CD1c-positive myeloid dendritic cell (primary cell): ENCODE results near the gene LGR6.
A peak's percentile ranks its signal among the peaks of the same experiment; 100 is the strongest.
"Not testable (repeated sequence)": the region's sequence is repeated elsewhere in the genome, so short reads cannot be mapped to it uniquely, and the experiment has no call there.

Experiments used
- DNase-seq: peaks from one replicate; pipeline ENCODE4 v3.0.0-alpha.2; 2016; ENCODE audit errors: extremely low spot score

The LGR6 gene

GRCh38 chr1:202223121-202223860 lies 29.7 kb downstream of the LGR6 start:
- no peak for DNase-seq

- DNase-seq: no peak
These were observed 30.9 kb downstream of the LGR6 start for GRCh38 chr1:202224453-202224852.

GRCh38 chr1:202225131-202225530 lies 31.5 kb downstream of the LGR6 start:
- no peak for DNase-seq

GRCh38 chr1:202227053-202227672 lies 33.6 kb downstream of the LGR6 start:
- no peak for DNase-seq

GRCh38 chr1:202227997-202228401 lies 34.4 kb downstream of the LGR6 start:
- DNase-seq: no peak

GRCh38 chr1:202228484-202229122 lies 35.0 kb downstream of the LGR6 start:
- no peak for DNase-seq

- DNase-seq: no peak
These were observed 35.8 kb downstream of the LGR6 start for GRCh38 chr1:202229376-202229775.

GRCh38 chr1:202230061-202230938 lies 36.7 kb downstream of the LGR6 start:
- no peak for DNase-seq

- DNase-seq: no peak
These were observed 37.5 kb downstream of the LGR6 start for GRCh38 chr1:202230939-202231645.

GRCh38 chr1:202233171-202233570 lies 39.6 kb downstream of the LGR6 start:
- no peak for DNase-seq

- no peak for DNase-seq
These were observed 40.2 kb downstream of the LGR6 start for GRCh38 chr1:202233804-202234203.

- no peak for DNase-seq
These were observed 40.9 kb downstream of the LGR6 start for GRCh38 chr1:202234331-202235002.

GRCh38 chr1:202235003-202235660 lies 41.5 kb downstream of the LGR6 start:
- DNase-seq: no peak

- peak; percentile 73 for DNase-seq
These were observed 42.5 kb downstream of the LGR6 start for GRCh38 chr1:202235856-202236837.

GRCh38 chr1:202237052-202237451 lies 43.5 kb downstream of the LGR6 start:
- peak; percentile 26 for DNase-seq

- DNase-seq: no peak
These were observed 45.3 kb downstream of the LGR6 start for GRCh38 chr1:202238914-202239313.

- not testable (repeated sequence) for DNase-seq
These were observed 46.6 kb downstream of the LGR6 start for GRCh38 chr1:202240226-202240625.

GRCh38 chr1:202240956-202241355 lies 47.4 kb downstream of the LGR6 start:
- DNase-seq: no peak
